Measurements from ENCODE around the gene CDKN2A.

DNA sequence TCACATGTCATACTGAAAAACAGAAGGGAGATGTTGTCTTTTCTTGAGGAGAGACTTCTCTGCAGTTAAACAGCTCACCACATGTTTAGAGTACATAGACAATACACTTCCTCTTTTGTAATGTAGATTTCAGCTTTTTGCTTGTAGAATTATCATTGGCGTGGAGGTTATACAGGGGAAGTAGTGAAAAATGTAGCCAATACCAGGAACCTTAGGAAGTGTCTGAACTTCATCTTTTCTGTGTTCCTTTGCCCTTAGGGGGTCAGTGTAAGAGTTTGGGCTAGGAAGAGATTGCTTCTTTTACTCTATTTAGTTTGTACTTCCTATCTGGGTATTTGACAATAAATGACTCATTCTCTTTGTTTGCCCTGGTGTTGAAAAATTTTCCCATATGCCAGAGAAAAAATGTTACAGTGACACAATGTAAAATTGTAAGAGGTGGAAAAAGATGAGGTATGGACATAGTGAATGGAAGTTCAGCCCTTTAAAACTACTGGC, 36.0 kb upstream of the CDKN2A start:
- TF ChIP-seq CTCF (IDR thresholded peaks at IDR 0.05; ENCODE audit: low read depth, low read length, missing input control): no peak
- no peak for TF ChIP-seq GABPA (IDR thresholded peaks at IDR 0.05 in 1 of 2, conservative IDR thresholded peaks at IDR 0.05 in 1 of 2)
- TF ChIP-seq RAD21 (IDR thresholded peaks at IDR 0.05): peak in 1 of 2 donors; percentile 11
- TF ChIP-seq TAF1 (conservative IDR thresholded peaks at IDR 0.05): no peak
- TF ChIP-seq, protein P1, sequence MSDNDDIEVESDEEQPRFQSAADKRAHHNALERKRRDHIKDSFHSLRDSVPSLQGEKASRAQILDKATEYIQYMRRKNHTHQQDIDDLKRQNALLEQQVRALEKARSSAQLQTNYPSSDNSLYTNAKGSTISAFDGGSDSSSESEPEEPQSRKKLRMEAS (IDR thresholded peaks at IDR 0.05): peak; percentile 35
